Medulla oblongata (tissue), 1 donor: ENCODE data around the gene PCID2.

Experiments
- DNase-seq: peaks from one replicate; pipeline ENCODE4 v3.0.0-alpha.2; 2015; ENCODE audit errors: extremely low spot score

The PCID2 gene

GRCh38 chr13:113150550-113151365 lies 57.7 kb downstream of the PCID2 start:
- DNase-seq, result no peak

GRCh38 chr13:113149711-113150549 lies 58.5 kb downstream of the PCID2 start:
- no peak for DNase-seq

DNA sequence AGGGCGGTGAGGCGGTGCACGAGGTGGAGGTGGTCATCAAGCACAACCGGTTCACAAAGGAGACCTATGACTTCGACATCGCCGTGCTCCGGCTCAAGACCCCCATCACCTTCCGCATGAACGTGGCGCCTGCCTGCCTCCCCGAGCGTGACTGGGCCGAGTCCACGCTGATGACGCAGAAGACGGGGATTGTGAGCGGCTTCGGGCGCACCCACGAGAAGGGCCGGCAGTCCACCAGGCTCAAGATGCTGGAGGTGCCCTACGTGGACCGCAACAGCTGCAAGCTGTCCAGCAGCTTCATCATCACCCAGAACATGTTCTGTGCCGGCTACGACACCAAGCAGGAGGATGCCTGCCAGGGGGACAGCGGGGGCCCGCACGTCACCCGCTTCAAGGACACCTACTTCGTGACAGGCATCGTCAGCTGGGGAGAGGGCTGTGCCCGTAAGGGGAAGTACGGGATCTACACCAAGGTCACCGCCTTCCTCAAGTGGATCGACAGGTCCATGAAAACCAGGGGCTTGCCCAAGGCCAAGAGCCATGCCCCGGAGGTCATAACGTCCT lies 59.4 kb downstream of the PCID2 start:
- no peak for DNase-seq

- no peak for DNase-seq
Observed at GRCh38 chr13:113148407-113148806, 60.1 kb downstream of the PCID2 start.

DNA sequence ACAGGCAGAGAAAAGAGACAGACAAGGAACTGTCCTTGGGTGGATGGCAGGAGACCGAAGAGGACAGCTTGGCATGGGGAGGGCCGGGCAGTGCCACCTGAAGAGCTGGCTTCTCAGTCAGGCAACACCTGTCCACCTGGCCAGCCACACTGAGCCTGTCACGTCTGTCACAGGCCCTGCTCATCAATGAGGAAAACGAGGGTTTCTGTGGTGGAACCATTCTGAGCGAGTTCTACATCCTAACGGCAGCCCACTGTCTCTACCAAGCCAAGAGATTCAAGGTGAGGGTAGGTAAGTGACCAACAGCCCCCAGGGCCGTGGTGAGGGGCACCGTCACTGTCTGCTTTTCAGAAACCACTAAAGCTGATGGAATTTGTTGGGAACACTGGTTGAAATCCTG lies 61.3 kb downstream of the PCID2 start:
- no peak for DNase-seq

GRCh38 chr13:113146750-113147149 lies 61.7 kb downstream of the PCID2 start:
- DNase-seq, result no peak

- DNase-seq, result no peak
Observed at GRCh38 chr13:113145911-113146598, 62.4 kb downstream of the PCID2 start.

DNA sequence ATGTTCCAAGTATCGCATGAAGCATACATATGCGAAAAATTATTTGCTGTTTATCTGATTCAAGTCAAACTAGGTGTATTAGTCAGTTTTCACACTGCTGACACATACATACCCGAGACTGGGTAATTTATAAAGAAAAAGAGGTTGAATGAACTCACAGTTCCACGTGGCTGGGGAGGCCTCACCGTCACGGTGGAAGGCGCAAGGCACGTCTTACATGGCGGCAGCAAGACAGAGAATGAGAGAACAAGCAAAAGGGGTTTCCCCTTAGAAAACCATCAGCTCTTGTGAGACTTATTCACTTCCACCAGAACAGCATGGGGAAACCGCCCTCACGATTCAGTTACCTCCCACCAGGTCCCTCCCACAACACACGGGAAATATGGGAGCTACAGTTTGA lies 63.0 kb downstream of the PCID2 start:
- DNase-seq, result no peak

DNA sequence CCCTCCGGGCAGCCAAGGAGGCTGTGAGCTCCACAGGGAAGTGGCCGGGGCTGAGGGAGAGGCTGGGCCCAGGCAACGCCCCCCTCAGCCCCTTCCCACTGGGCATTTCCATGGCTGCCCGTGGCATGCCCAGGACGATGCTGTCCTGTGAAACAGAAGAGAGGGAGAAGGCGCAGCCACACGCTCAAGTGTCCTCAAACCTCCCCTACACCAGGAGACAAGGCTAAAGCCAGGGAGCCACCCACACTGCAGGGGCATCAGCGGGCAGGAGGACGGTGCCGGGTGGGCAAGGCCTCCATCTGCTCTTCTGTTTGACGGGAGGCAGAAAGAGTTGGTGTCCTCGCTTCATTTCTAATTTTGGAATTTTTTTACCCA lies 64.2 kb downstream of the PCID2 start:
- no peak for DNase-seq

GRCh38 chr13:113143466-113144254 lies 64.8 kb downstream of the PCID2 start:
- DNase-seq, result no peak

GRCh38 chr13:113142876-113143275 lies 65.6 kb downstream of the PCID2 start:
- no peak for DNase-seq

- no peak for DNase-seq
Observed at GRCh38 chr13:113141601-113141970, 66.9 kb downstream of the PCID2 start.

DNA sequence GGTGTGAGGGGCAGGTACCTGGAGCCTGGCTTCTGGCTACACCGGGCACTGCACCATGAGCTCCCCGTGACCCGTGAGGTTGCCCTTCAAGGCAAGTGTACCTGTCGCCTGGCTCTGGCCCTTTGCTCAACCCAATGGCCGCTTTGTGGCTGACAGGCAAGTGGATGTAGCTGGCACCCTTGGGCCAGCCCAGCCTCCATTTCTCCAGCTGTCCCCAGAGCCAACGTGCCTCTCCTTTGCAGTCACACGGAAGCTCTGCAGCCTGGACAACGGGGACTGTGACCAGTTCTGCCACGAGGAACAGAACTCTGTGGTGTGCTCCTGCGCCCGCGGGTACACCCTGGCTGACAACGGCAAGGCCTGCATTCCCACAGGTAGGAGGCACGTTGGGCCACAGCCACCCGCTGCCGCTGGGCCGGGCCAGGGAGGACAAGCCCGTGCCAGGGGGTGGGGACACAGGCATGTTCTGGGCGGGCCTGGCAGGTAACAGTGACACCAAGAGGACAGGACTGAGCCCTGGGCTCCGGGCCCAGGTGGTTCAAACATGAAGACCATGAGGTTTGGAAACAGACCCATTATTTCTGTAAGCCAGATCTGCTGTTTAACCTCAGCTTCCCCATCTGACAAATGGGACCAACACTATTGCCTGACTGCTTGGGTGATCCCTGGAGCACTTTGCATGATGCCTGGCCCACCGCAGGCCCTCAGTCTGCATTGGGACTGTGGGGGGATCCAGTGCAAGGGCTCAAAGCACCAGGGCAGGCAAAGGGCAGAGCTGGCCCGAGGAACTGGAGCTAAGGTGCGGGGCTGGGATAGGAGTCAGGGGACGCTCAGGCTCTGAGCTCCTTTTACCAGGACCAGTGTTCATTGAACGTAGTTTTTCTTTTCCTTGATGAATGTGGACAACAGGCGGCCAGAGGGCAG lies 67.5 kb downstream of the PCID2 start:
- no peak for DNase-seq

DNA sequence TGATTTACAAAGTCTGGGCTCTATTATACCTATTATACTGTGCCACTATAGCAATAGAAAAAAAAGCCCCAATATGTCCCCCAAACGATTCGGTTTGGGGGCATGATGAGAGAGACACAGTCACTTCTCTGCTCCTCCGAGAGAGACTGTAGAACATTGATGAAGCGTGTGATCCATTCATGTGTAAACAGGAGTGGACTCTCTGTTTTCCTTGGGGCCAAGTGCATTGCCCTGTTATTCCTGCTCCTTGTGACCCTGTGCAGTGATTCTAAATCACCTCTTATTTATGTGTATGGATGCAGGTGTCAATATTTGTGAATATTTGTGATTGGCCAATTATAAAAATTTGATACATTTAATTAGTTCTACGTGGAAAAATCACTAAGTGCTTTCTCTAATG lies 68.9 kb downstream of the PCID2 start:
- no peak for DNase-seq

DNA sequence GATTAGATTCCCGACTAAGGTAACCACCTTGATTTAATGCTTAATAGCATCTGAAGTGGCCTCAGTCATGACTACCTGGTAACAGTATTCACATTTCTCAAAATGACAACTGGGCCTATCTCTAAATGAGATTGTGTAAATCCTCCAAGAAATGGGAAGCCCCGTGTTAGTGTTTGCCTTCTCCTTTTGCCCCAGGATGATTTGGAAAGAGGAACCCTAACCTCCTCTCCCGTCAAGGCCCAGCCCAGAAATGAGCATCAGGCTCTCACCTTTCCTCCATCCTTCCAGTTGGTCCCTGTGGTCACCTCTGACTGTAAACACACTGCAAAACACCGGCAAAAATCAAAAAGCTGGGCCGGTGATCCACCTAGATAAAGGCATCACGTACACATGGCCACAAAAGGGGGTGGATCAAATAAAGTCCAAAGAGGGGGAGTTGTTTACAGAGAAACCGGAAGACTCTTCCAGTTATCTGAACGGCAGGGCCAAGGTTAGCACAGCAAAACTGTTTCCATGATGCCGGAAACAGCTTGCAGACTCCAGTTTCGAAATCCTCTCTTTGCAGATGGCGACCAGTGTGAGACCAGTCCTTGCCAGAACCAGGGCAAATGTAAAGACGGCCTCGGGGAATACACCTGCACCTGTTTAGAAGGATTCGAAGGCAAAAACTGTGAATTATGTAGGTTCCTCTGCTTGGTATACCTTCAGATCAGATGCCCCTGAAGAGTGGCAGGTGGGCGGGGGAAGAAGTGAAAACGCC lies 69.5 kb downstream of the PCID2 start:
- no peak for DNase-seq

GRCh38 chr13:113137691-113138298 lies 70.7 kb downstream of the PCID2 start:
- DNase-seq, result no peak

- DNase-seq, result no peak
Observed at GRCh38 chr13:113135281-113135760, 73.1 kb downstream of the PCID2 start.

DNA sequence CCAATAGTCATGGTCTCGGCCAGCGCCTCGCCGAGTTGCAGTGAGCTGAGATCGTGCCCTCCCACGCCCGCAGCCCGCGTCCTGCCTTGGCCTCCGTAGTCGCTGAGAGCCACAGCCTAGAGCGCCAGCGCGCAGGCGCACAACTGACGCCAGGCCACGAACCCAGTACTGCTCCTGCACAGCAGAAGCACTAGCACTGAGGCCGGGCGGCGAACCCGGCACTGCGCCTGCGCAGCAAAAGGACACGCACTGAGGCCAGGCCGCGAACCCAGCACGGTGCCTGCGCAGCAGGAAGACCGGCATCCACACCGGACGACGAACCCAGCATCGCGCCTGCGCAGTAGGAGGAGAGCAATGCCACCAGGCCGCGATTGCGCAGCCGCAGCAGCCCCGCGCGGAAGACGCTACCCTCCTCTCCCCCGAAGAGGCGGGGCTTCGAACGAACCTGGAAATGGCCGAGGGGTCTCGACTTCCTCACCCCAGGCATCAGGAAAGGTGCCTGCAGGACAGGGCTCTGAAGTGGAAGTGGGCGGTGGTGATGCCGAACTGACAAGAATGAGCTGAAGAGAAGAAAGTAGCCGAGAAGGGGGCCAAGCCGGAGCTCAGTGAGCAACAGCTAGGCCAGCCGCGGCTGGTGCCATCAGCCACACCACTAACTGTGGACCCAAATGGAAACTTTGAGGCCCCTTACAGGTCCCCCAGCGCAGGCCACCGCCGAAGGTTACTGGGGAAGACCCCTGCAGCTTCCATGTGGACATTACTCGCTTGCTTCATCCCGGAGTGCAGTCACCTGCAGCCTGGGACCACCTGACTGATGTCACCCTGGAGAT lies 78.3 kb downstream of the PCID2 start:
- no peak for DNase-seq
